Activated CD8-positive, alpha-beta memory T cell treated with anti-CD3 and anti-CD28 coated beads, Interleukin-2, amount 50 U/mL, for 24 hours (primary cell): ENCODE results near the gene BTK.

ENCODE experiments used
- DNase-seq: peaks from one replicate; pipeline ENCODE4 v3.0.0-alpha.2; 2020; ENCODE audit errors: extremely low read depth

The BTK gene

GRCh38 chrX:101385795-101386541 lies at the start of gene BTK:
Gene BTK (minus strand): TSS chrX:101386191. CDS start chrX:101375284, 10,907 bp downstream.
- DNase-seq: no peak

GRCh38 chrX:101430457-101431078 lies 44.6 kb upstream of the BTK start:
- DNase-seq: no peak

GRCh38 chrX:101429934-101430333 lies 43.9 kb upstream of the BTK start:
- DNase-seq: no peak

- DNase-seq: no peak
These were observed 42.0 kb upstream of the BTK start for GRCh38 chrX:101427954-101428353.

- DNase-seq: no peak
These were observed 33.5 kb upstream of the BTK start for GRCh38 chrX:101419489-101419888.

- no peak for DNase-seq
These were observed 32.2 kb upstream of the BTK start for GRCh38 chrX:101417981-101418841.

GRCh38 chrX:101417190-101417589 lies 31.2 kb upstream of the BTK start:
- no peak for DNase-seq

GRCh38 chrX:101416691-101417090 lies 30.7 kb upstream of the BTK start:
- DNase-seq: no peak

- DNase-seq: no peak
These were observed 29.5 kb upstream of the BTK start for GRCh38 chrX:101415180-101416145.

GRCh38 chrX:101411984-101412383 lies 26.0 kb upstream of the BTK start:
- no peak for DNase-seq

- DNase-seq: no peak
These were observed 24.5 kb upstream of the BTK start for GRCh38 chrX:101410461-101410860.

GRCh38 chrX:101409043-101409442 lies 23.1 kb upstream of the BTK start:
- DNase-seq: no peak

GRCh38 chrX:101408532-101408841 lies 22.5 kb upstream of the BTK start:
- DNase-seq: no peak

- peak; percentile 67 for DNase-seq
These were observed 21.9 kb upstream of the BTK start, which contains the start of the genes GLA and HNRNPH2 for GRCh38 chrX:101407748-101408531. Gene GLA (minus strand): TSS chrX:101407925. CDS start chrX:101407903, 22 bp downstream. Gene HNRNPH2 (plus strand): TSS chrX:101408222. CDS start chrX:101411989, 3,767 bp downstream.

GRCh38 chrX:101407167-101407747 lies 21.3 kb upstream of the BTK start:
- DNase-seq: no peak

GRCh38 chrX:101399825-101400224 lies 13.8 kb upstream of the BTK start:
- DNase-seq: no peak

GRCh38 chrX:101398694-101399093 lies 12.7 kb upstream of the BTK start:
- no peak for DNase-seq

GRCh38 chrX:101397779-101398178 lies 11.8 kb upstream of the BTK start:
- no peak for DNase-seq

- no peak for DNase-seq
These were observed 9.8 kb upstream of the BTK start for GRCh38 chrX:101395789-101396188.

GRCh38 chrX:101394372-101394771 lies 8.4 kb upstream of the BTK start:
- DNase-seq: no peak
